GM12873 (cell line): Measurements from ENCODE around the gene USHBP1.

Source experiments
- TF ChIP-seq, protein P1 (sequence below): IDR thresholded peaks from 2 replicates; pipeline ENCODE4 v1.5.1; 2012; ENCODE audit warnings: low read depth, mild to moderate bottlenecking, moderate library complexity, low read length, control low read depth; ENCODE audit not compliant: insufficient read depth; ENCODE audit errors: missing control alignments

USHBP1 gene

DNA sequence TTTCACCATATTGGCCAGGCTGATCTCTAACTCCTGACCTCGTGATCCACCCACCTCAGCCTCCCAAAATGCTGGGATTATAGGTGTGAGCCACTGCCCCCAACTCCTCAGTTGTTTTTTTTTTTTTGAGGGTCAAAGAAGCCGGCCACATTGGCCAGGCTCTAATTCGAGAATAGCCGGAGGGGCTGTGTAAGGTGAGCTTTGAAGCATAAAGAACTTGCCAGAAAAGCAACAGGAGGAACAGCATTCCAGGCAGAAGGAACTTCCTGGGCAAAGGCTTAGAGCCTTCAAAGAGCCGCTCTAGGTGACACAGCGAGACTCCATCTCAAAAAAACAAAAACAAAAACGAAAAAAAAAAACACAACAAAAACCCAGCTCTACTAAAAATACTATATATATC is 1.5 kb upstream of the USHBP1 start:
- TF ChIP-seq, protein P1, sequence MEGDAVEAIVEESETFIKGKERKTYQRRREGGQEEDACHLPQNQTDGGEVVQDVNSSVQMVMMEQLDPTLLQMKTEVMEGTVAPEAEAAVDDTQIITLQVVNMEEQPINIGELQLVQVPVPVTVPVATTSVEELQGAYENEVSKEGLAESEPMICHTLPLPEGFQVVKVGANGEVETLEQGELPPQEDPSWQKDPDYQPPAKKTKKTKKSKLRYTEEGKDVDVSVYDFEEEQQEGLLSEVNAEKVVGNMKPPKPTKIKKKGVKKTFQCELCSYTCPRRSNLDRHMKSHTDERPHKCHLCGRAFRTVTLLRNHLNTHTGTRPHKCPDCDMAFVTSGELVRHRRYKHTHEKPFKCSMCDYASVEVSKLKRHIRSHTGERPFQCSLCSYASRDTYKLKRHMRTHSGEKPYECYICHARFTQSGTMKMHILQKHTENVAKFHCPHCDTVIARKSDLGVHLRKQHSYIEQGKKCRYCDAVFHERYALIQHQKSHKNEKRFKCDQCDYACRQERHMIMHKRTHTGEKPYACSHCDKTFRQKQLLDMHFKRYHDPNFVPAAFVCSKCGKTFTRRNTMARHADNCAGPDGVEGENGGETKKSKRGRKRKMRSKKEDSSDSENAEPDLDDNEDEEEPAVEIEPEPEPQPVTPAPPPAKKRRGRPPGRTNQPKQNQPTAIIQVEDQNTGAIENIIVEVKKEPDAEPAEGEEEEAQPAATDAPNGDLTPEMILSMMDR = no peak

DNA sequence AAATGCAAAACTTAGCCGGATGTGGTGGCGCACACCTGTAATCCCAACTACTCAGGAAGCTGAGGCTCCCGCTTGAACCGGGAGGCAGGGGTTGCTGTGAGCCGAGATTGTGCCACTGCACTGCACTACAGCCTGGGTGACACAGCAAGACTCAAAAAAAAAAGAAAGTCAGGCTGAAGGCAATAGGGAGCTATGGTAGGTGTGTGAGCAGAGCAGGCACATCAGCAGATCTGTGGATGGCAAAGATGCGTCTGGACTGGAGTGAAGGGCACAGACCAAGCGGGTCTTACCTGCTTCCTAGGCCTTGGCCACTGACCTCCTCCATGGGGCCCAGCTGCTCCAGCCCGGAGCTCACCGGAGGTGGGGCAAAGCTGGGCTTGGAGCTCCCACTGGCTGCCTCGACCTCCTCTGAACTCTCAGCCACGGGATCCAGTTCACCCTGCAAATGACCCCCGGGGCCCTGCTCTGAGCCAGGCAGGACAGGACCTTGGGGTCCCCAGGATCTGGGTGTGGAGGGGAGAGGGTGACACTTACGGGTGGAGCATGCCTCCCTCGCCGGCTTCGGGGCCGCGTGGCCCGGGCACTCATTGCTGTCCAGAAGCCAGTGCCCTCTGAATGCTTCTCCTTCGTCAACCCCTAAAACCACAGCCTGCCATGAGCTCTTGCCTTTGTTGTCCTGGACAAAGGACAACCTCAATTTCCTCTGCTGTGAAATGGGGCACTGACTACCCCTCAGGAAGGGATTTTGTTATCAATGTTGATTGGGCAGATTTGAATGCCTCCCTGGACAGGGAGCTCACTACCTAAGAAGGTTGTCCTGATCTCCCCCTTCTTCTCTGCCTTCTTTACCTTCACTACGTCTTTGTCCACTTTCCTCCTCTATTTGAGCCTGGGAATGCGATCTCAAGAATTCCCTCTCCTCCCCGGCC is 569 bp downstream of the USHBP1 start:
- TF ChIP-seq, protein P1 = no peak

- TF ChIP-seq, protein P1 = no peak
Measured at GRCh38 chr19:17262557-17262956, 2.0 kb downstream of the USHBP1 start.

GRCh38 chr19:17260842-17261325 is 3.7 kb downstream of the USHBP1 start:
- TF ChIP-seq, protein P1 = peak; percentile 99

DNA sequence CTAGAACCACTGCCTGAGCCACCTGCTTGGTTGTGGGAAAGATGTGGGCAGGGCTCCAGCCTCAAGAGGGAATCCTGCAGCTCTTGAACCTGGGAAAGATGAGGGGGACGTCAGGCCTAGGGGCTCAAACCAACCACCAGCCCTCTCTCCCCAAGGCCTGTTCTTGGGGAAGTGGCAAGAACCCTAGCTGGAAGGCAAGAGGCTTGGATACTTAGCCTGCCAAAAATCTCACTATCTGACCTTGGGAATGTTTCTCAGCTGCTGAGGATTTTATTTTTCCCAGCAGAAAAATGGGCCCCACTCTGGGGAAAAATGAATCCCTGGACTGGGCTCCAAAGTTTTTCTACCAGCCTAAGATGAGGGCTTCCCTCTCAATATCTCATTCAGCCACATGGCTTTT is 4.6 kb downstream of the USHBP1 start:
- TF ChIP-seq, protein P1 = no peak

- TF ChIP-seq, protein P1 = no peak
Measured at GRCh38 chr19:17259118-17259780, 5.3 kb downstream of the USHBP1 start.

- TF ChIP-seq, protein P1 = no peak
Measured at GRCh38 chr19:17256130-17256529, 8.4 kb downstream of the USHBP1 start.
